Lung (tissue), 12 donors: ENCODE measurements around the gene DMBX1. TPM values are rescaled to one million over a fixed set of nuclear protein-coding genes. Genes with fewer than 3 reads are reported as not detected.
A peak's percentile ranks its signal among the peaks of the same experiment; 100 is the strongest.

Source experiments
- ATAC-seq: fragments of 200-7000 bp; cut with Tn5 transposase; one replicate; pipeline ENCODE4 v1.9.1; 2020; ENCODE audit warnings: moderate number of reproducible peaks; ENCODE audit not compliant: insufficient read depth, low FRiP score
- DNase-seq, 3 donors: peaks; one replicate each; pipeline ENCODE4 v3.0.0-alpha.2; 2013 to 2017
- H3K27ac ChIP-seq, 2 donors: one replicate each; pipeline ENCODE4 v1.5.1; 2013; ENCODE audit warnings: mild to moderate bottlenecking in 2 of 2, moderate library complexity in 2 of 2, control low read depth in 1 of 2, inconsistent platforms in 1 of 2, low read depth in 1 of 2, low read length in 1 of 2
- H3K27me3 ChIP-seq, 3 donors: one replicate each; pipeline ENCODE4 v1.5.1; 2013; ENCODE audit warnings: low read length in 2 of 3; ENCODE audit not compliant: control insufficient read depth in 3 of 3, insufficient read depth in 3 of 3
- H3K36me3 ChIP-seq, 4 donors: one replicate each; pipeline ENCODE4 v1.5.1; 2013; ENCODE audit warnings: low read length in 4 of 4, mild to moderate bottlenecking in 1 of 4, moderate library complexity in 1 of 4; ENCODE audit not compliant: control insufficient read depth in 4 of 4, insufficient read depth in 4 of 4
- H3K4me1 ChIP-seq, 5 donors: one replicate each; pipeline ENCODE4 v1.5.1; 2013; ENCODE audit warnings: low read length in 5 of 5, mild to moderate bottlenecking in 2 of 5, moderate library complexity in 1 of 5; ENCODE audit not compliant: control insufficient read depth in 5 of 5, insufficient read depth in 5 of 5
- H3K4me3 ChIP-seq: one replicate; pipeline ENCODE4 v1.5.1; 2013; ENCODE audit warnings: mild to moderate bottlenecking, control low read depth, moderate library complexity
- H3K9ac ChIP-seq, 2 donors: one replicate each; pipeline ENCODE4 v1.5.1; 2013; ENCODE audit warnings: low read length in 2 of 2, control low read depth in 1 of 2; ENCODE audit not compliant: insufficient read depth in 1 of 2
- H3K9me3 ChIP-seq, 4 donors: one replicate each; pipeline ENCODE4 v1.5.1; 2013; ENCODE audit warnings: low read length in 3 of 4, mild to moderate bottlenecking in 1 of 4, moderate library complexity in 1 of 4; ENCODE audit not compliant: control insufficient read depth in 4 of 4, insufficient read depth in 3 of 4
- CTCF ChIP-seq: IDR thresholded peaks from 2 replicates; pipeline ENCODE4 v1.5.1; 2012; ENCODE audit warnings: mild to moderate bottlenecking; ENCODE audit errors: control extremely low read depth, extremely low read depth
- WGBS, 2 donors: extraction: QIAGEN DNeasy Blood & Tissue Kit; methylation state at CpG; one replicate each; pipeline ENCODE4 v1.1.7; 2013; 5-methylcytosine and 5-hydroxymethylcytosine counted together
- polyA plus RNA-seq, 2 donors: library from polyadenylated mRNA; stranded (reverse); fragments of 200-250 nt; gene quantifications; one replicate each; pipeline ENCODE4 v1.2.1, GENCODE V29; 2013
- total RNA-seq, 2 donors: library from RNA; depleted of rRNA in 1 of 2; stranded (reverse); fragments of >200 nt in 1 of 2; gene quantifications; one replicate each; pipeline ENCODE4 v1.2.1, GENCODE V29; 2014 to 2021
- donor health status: control.
- donor health status: control.
- donor health status: Bipolar disorder and iron deficiency.
- donor health status: healthy.
- donor health status: DM: yes; HTN: yes; CAD: no.

The DMBX1 gene
- total and polyA plus RNA-seq, 4 donors: 0.01 to 0.09 TPM; not detected in 2

GRCh38 chr1:46444466-46444865, 45.2 kb upstream of the DMBX1 start:
- WGBS, 2 donors: 67 to 79% methylated on average over 3 of the region's 3 CpGs
- peaks cover 0 to 2% (median 0%) of the 10 kb centered on the region in 4 donors for H3K9me3 ChIP-seq
- H3K9ac ChIP-seq: no peak overlapping the region

GRCh38 chr1:46445773-46446256, 43.8 kb upstream of the DMBX1 start:
- 66 to 71% methylated on average over 3 of the region's 3 CpGs for WGBS, 2 donors
- no peak for TF ChIP-seq CTCF

More at GRCh38 chr1:46444466-46444865, 45.2 kb upstream of the DMBX1 start:
- peaks cover 0 to 39% (median 36%) of the 10 kb centered on the region in 3 donors for H3K27me3 ChIP-seq
- no peaks in the 10 kb centered on the region for H3K36me3 ChIP-seq
- H3K27ac ChIP-seq: no peak overlapping the region
- H3K4me1 ChIP-seq: peaks cover 0 to 6% (median 0%) of the 10 kb centered on the region in 5 donors
- no peak overlapping the region for H3K4me3 ChIP-seq
- TF ChIP-seq CTCF: no peak
- DNase-seq (no peak), ATAC-seq (no peak)

GRCh38 chr1:46446646-46447498, 42.8 kb upstream of the DMBX1 start:
- peaks cover 0 to 2% (median 0%) of the 10 kb centered on the region in 4 donors for H3K9me3 ChIP-seq
- H3K36me3 ChIP-seq: no peaks in the 10 kb centered on the region
- DNase-seq: peak; percentile 74 to 78 (median 75)
- no peak overlapping the region for H3K27ac ChIP-seq
- 25 to 33% methylated on average over 15 of the region's 15 CpGs for WGBS, 2 donors
- ATAC-seq: no peak
- peaks cover 0 to 60% (median 42%) of the 10 kb centered on the region in 3 donors for H3K27me3 ChIP-seq
- peak; percentile 70 for TF ChIP-seq CTCF
- no peak overlapping the region for H3K9ac ChIP-seq
- peaks cover 0 to 6% (median 0%) of the 10 kb centered on the region in 5 donors for H3K4me1 ChIP-seq
- no peak overlapping the region for H3K4me3 ChIP-seq

More at GRCh38 chr1:46445773-46446256, 43.8 kb upstream of the DMBX1 start:
- Histone ChIP-seq H3K27me3 (peaks cover 0 to 49% (median 38%) of the 10 kb centered on the region in 3 donors), H3K36me3 (no peaks in the 10 kb centered on the region), H3K4me1 (peaks cover 0 to 6% (median 0%) of the 10 kb centered on the region in 5 donors), H3K9ac (no peak overlapping the region), H3K27ac (no peak overlapping the region), H3K4me3 (no peak overlapping the region), H3K9me3 (peaks cover 0 to 2% (median 0%) of the 10 kb centered on the region in 4 donors)
- ATAC-seq: no peak
- no peak for DNase-seq
